ENCODE data around the gene PHLDA1.

Gene PHLDA1

DNA sequence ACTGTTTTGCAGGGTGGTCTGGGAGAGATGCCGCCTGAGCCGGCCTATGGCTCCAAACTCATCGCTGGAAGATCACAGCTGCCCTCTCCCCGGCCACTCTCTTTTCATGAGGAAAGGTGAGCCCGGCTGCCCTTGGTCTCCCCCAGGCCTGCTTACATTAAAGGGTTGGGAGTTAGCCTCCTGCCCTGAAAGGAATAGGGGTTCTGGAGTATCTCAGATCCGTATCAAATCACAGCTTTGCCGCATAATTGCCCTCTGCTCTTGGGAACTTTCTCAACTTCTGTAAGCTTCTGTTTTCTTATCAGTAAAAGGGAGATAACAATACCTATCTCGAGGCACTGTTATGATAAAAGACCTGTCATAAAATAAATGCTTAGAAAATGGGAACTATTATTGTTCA is 17.6 kb downstream of the PHLDA1 start:
- TF ChIP-seq CTCF (conservative IDR thresholded peaks at IDR 0.05; ENCODE audit: low read depth, low read length) = no peak
- H3K4me2 ChIP-seq = no peak overlapping the region
- no peak overlapping the region for H2AFZ ChIP-seq (ENCODE audit: low read depth)
- no peak overlapping the region for H3K27ac ChIP-seq
- no peaks in the 10 kb centered on the region for H3K79me2 ChIP-seq (ENCODE audit: insufficient read depth, low read depth)
- no peaks in the 10 kb centered on the region for H3K27me3 ChIP-seq (ENCODE audit: insufficient read depth, low read depth)
- H3K4me3 ChIP-seq (IDR thresholded peaks at IDR 0.05; ENCODE audit: insufficient read depth, low read depth, low read length) = no peak overlapping the region
- no peaks in the 10 kb centered on the region for H3K36me3 ChIP-seq (ENCODE audit: insufficient read depth)
- H3K4me1 ChIP-seq (ENCODE audit: low read depth, poor library complexity, severe bottlenecking) = no peaks in the 10 kb centered on the region
- no peaks in the 10 kb centered on the region for H4K20me1 ChIP-seq (ENCODE audit: insufficient read depth)
- H3K9ac ChIP-seq = no peak overlapping the region

- Histone ChIP-seq H3K27ac (no peak overlapping the region), H3K27me3 (ENCODE audit: insufficient read depth, low read depth) (no peaks in the 10 kb centered on the region), H2AFZ (ENCODE audit: low read depth) (no peak overlapping the region), H3K4me2 (no peak overlapping the region), H3K79me2 (ENCODE audit: insufficient read depth, low read depth) (no peaks in the 10 kb centered on the region), H3K36me3 (ENCODE audit: insufficient read depth) (no peaks in the 10 kb centered on the region), H3K9ac (no peak overlapping the region), H3K4me1 (ENCODE audit: low read depth, poor library complexity, severe bottlenecking) (no peaks in the 10 kb centered on the region), H3K4me3 (IDR thresholded peaks at IDR 0.05; ENCODE audit: insufficient read depth, low read depth, low read length) (no peak overlapping the region), H4K20me1 (ENCODE audit: insufficient read depth) (no peaks in the 10 kb centered on the region)
- no peak for TF ChIP-seq CTCF (conservative IDR thresholded peaks at IDR 0.05; ENCODE audit: low read depth, low read length)
These were observed 18.0 kb downstream of the PHLDA1 start for GRCh38 chr12:76013603-76014002.

- Histone ChIP-seq H3K27me3 (ENCODE audit: insufficient read depth, low read depth) (no peaks in the 10 kb centered on the region), H3K27ac (no peak overlapping the region)
These were observed 18.9 kb downstream of the PHLDA1 start for GRCh38 chr12:76012644-76013043.

GRCh38 chr12:76010732-76011458 is 20.7 kb downstream of the PHLDA1 start:
- Histone ChIP-seq H3K9ac (no peak overlapping the region), H2AFZ (ENCODE audit: low read depth) (no peak overlapping the region), H3K4me3 (IDR thresholded peaks at IDR 0.05; ENCODE audit: insufficient read depth, low read depth, low read length) (no peak overlapping the region)

More at GRCh38 chr12:76012644-76013043, 18.9 kb downstream of the PHLDA1 start:
- Histone ChIP-seq H3K36me3 (ENCODE audit: insufficient read depth) (no peaks in the 10 kb centered on the region), H3K4me1 (ENCODE audit: low read depth, poor library complexity, severe bottlenecking) (no peaks in the 10 kb centered on the region), H3K9ac (no peak overlapping the region), H4K20me1 (ENCODE audit: insufficient read depth) (no peaks in the 10 kb centered on the region), H2AFZ (ENCODE audit: low read depth) (no peak overlapping the region), H3K79me2 (ENCODE audit: insufficient read depth, low read depth) (no peaks in the 10 kb centered on the region), H3K4me3 (IDR thresholded peaks at IDR 0.05; ENCODE audit: insufficient read depth, low read depth, low read length) (no peak overlapping the region), H3K4me2 (no peak overlapping the region)
- TF ChIP-seq CTCF (conservative IDR thresholded peaks at IDR 0.05; ENCODE audit: low read depth, low read length) = no peak

More at GRCh38 chr12:76010732-76011458, 20.7 kb downstream of the PHLDA1 start:
- no peak overlapping the region for H3K27ac ChIP-seq
- no peak overlapping the region for H3K4me2 ChIP-seq
- H3K79me2 ChIP-seq (ENCODE audit: insufficient read depth, low read depth) = no peaks in the 10 kb centered on the region
- no peaks in the 10 kb centered on the region for H3K27me3 ChIP-seq (ENCODE audit: insufficient read depth, low read depth)
- H4K20me1 ChIP-seq (ENCODE audit: insufficient read depth) = no peaks in the 10 kb centered on the region
- H3K36me3 ChIP-seq (ENCODE audit: insufficient read depth) = no peaks in the 10 kb centered on the region
- TF ChIP-seq CTCF (conservative IDR thresholded peaks at IDR 0.05; ENCODE audit: low read depth, low read length) = no peak
- H3K4me1 ChIP-seq (ENCODE audit: low read depth, poor library complexity, severe bottlenecking) = no peaks in the 10 kb centered on the region
